GM18526 (cell line): Measurements from ENCODE around the gene PPP2R2B.

Experiments used
- POLR2A ChIP-seq: IDR thresholded peaks from 3 replicates; pipeline ENCODE4 v1.6.1; 2011; ENCODE audit not compliant: insufficient read length; ENCODE audit errors: extremely low read depth

The PPP2R2B gene

GRCh38 chr5:146721073-146721815, 157.3 kb downstream of the PPP2R2B start:
- TF ChIP-seq POLR2A: no peak

- no peak for TF ChIP-seq POLR2A
Measured at GRCh38 chr5:146720107-146720506, 158.4 kb downstream of the PPP2R2B start.

- no peak for TF ChIP-seq POLR2A
Measured at GRCh38 chr5:146719179-146719578, 159.4 kb downstream of the PPP2R2B start.

- no peak for TF ChIP-seq POLR2A
Measured at GRCh38 chr5:146718609-146719008, 159.9 kb downstream of the PPP2R2B start.

- TF ChIP-seq POLR2A: no peak
Measured at GRCh38 chr5:146717951-146718350, 160.6 kb downstream of the PPP2R2B start.

GRCh38 chr5:146716636-146717035, 161.9 kb downstream of the PPP2R2B start:
- TF ChIP-seq POLR2A: no peak

- TF ChIP-seq POLR2A: no peak
Measured at GRCh38 chr5:146710348-146710747, 168.2 kb downstream of the PPP2R2B start.

GRCh38 chr5:146707316-146707715, 171.2 kb downstream of the PPP2R2B start:
- TF ChIP-seq POLR2A: no peak

- TF ChIP-seq POLR2A: no peak
Measured at GRCh38 chr5:146706321-146706972, 172.1 kb downstream of the PPP2R2B start.

GRCh38 chr5:146704949-146705665, 173.4 kb downstream of the PPP2R2B start:
- TF ChIP-seq POLR2A: no peak

GRCh38 chr5:146703899-146704298, 174.7 kb downstream of the PPP2R2B start:
- TF ChIP-seq POLR2A: no peak

GRCh38 chr5:146703499-146703898, 175.1 kb downstream of the PPP2R2B start:
- no peak for TF ChIP-seq POLR2A

- no peak for TF ChIP-seq POLR2A
Measured at GRCh38 chr5:146699664-146700418, 178.7 kb downstream of the PPP2R2B start.

- TF ChIP-seq POLR2A: no peak
Measured at GRCh38 chr5:146699138-146699537, 179.4 kb downstream of the PPP2R2B start.

- TF ChIP-seq POLR2A: no peak
Measured at GRCh38 chr5:146698651-146699050, 179.9 kb downstream of the PPP2R2B start.
